ENCODE data around the gene MRPL37. TPM values are rescaled to one million over a fixed set of nuclear protein-coding genes. Genes with fewer than 3 reads are reported as not detected.
"Not testable (repeated sequence)": the region's sequence is repeated elsewhere in the genome, so short reads cannot be mapped to it uniquely, and the experiment has no call there.

The MRPL37 gene
- total RNA-seq, 1 experiment from 2014 or later, result 170 TPM

- no peak for DNase-seq (ENCODE audit: low read depth)
Measured at GRCh38 chr1:54219688-54220003, 19.7 kb downstream of the MRPL37 start.

GRCh38 chr1:54220004-54220811, 20.2 kb downstream of the MRPL37 start:
- peak; percentile 44 for DNase-seq (ENCODE audit: low read depth)

- no peak for DNase-seq (ENCODE audit: low read depth)
Measured at GRCh38 chr1:54221113-54221834, 21.3 kb downstream of the MRPL37 start.

- no peak for DNase-seq (ENCODE audit: low read depth)
Measured at GRCh38 chr1:54221867-54222484, 22.0 kb downstream of the MRPL37 start.

GRCh38 chr1:54222711-54223110, 22.7 kb downstream of the MRPL37 start:
- DNase-seq (ENCODE audit: low read depth), result no peak

- DNase-seq (ENCODE audit: low read depth), result no peak
Measured at GRCh38 chr1:54223441-54224202, 23.7 kb downstream of the MRPL37 start.

- DNase-seq (ENCODE audit: low read depth), result no peak
Measured at GRCh38 chr1:54224233-54224632, 24.3 kb downstream of the MRPL37 start.

- no peak for DNase-seq (ENCODE audit: low read depth)
Measured at GRCh38 chr1:54225378-54225777, 25.4 kb downstream of the MRPL37 start.

GRCh38 chr1:54225986-54226559, 26.1 kb downstream of the MRPL37 start:
- DNase-seq (ENCODE audit: low read depth), result no peak

- DNase-seq (ENCODE audit: low read depth), result peak; percentile 90
Measured at GRCh38 chr1:54227091-54227602, 27.2 kb downstream of the MRPL37 start.

GRCh38 chr1:54227891-54228310, 27.9 kb downstream of the MRPL37 start:
- DNase-seq (ENCODE audit: low read depth), result no peak

- DNase-seq (ENCODE audit: low read depth), result no peak
Measured at GRCh38 chr1:54228638-54229079, 28.7 kb downstream of the MRPL37 start.

- peak; percentile 61 for DNase-seq (ENCODE audit: low read depth)
Measured at GRCh38 chr1:54229281-54229891, 29.4 kb downstream of the MRPL37 start.

GRCh38 chr1:54230507-54231339, 30.8 kb downstream of the MRPL37 start:
- DNase-seq (ENCODE audit: low read depth), result no peak

- not testable (repeated sequence) for DNase-seq (ENCODE audit: low read depth)
Measured at GRCh38 chr1:54233196-54233595, 33.2 kb downstream of the MRPL37 start.

- DNase-seq (ENCODE audit: low read depth), result no peak
Measured at GRCh38 chr1:54234284-54234683, 34.3 kb downstream of the MRPL37 start.

- no peak for DNase-seq (ENCODE audit: low read depth)
Measured at GRCh38 chr1:54237586-54237985, 37.6 kb downstream of the MRPL37 start.

GRCh38 chr1:54238353-54239034, 38.5 kb downstream of the MRPL37 start:
- DNase-seq (ENCODE audit: low read depth), result no peak

- DNase-seq (ENCODE audit: low read depth), result no peak
Measured at GRCh38 chr1:54239035-54239383, 39.0 kb downstream of the MRPL37 start.

- no peak for DNase-seq (ENCODE audit: low read depth)
Measured at GRCh38 chr1:54239631-54240031, 39.7 kb downstream of the MRPL37 start.

Data from Daoy (cell line).